Measurements from ENCODE around the gene IMMT. TPM values are rescaled to one million over a fixed set of nuclear protein-coding genes. Genes with fewer than 3 reads are reported as not detected.

Gene IMMT
- total RNA-seq, 1 experiment from 2014 or later, result 97.7 TPM

GRCh38 chr2:86211796-86212188 is 16.5 kb upstream of the IMMT start:
- H4K20me1 ChIP-seq (ENCODE audit: low read length), result no peaks in the 10 kb centered on the region
- intact Hi-C loops (cut with micrococcal nuclease), result no loop called here
- no peaks in the 10 kb centered on the region for H3K9me3 ChIP-seq (ENCODE audit: low read length)
- ATAC-seq (no peak), DNase-seq (no peak)
- TF ChIP-seq EZH2 (IDR thresholded peaks at IDR 0.05; ENCODE audit: low read length, unreplicated experiment) (no peak), CTCF (conservative IDR thresholded peaks at IDR 0.05; ENCODE audit: low read depth, low read length) (no peak), EZH2phosphoT487 (IDR thresholded peaks at IDR 0.05; ENCODE audit: borderline replicate concordance, low read length) (no peak)
- H3K4me3 ChIP-seq (ENCODE audit: low read length), result no peak overlapping the region
- H3K9me2 ChIP-seq (replicated peaks; ENCODE audit: low read length), result no peaks in the 10 kb centered on the region
- no peaks in the 10 kb centered on the region for H3K79me2 ChIP-seq (ENCODE audit: low read length)
- no peaks in the 10 kb centered on the region for H3K4me1 ChIP-seq (ENCODE audit: insufficient read depth, low read length)
- no peak overlapping the region for H3K27ac ChIP-seq (ENCODE audit: low read length)
- BruUV-seq (replicated peaks), result no TSS peak
- no peak overlapping the region for H3K4me2 ChIP-seq (ENCODE audit: low read length)
- H3K27me3 ChIP-seq (ENCODE audit: low read length), result no peaks in the 10 kb centered on the region
- no peaks in the 10 kb centered on the region for H3F3A ChIP-seq (ENCODE audit: low read length, unreplicated experiment)
- H2AFZ ChIP-seq (ENCODE audit: low read length), result no peak overlapping the region
- no peak overlapping the region for H3K9ac ChIP-seq (ENCODE audit: low read length)
- peaks cover 55% of the 10 kb centered on the region for H3K36me3 ChIP-seq (ENCODE audit: low read depth, low read length)
- POLR2A ChIA-PET (ENCODE audit: unreplicated experiment), result no interaction called here
- CTCF ChIA-PET, result no interaction called here

GRCh38 chr2:86211033-86211795 is 16.0 kb upstream of the IMMT start:
- ChIA-PET CTCF (no interaction called here), POLR2A (ENCODE audit: unreplicated experiment) (no interaction called here)
- Histone ChIP-seq H3K9ac (ENCODE audit: low read length) (no peak overlapping the region), H3K27me3 (ENCODE audit: low read length) (no peaks in the 10 kb centered on the region), H3K4me1 (ENCODE audit: insufficient read depth, low read length) (no peaks in the 10 kb centered on the region), H3K79me2 (ENCODE audit: low read length) (no peaks in the 10 kb centered on the region), H3K36me3 (ENCODE audit: low read depth, low read length) (peaks cover 60% of the 10 kb centered on the region), H3K27ac (ENCODE audit: low read length) (no peak overlapping the region), H2AFZ (ENCODE audit: low read length) (no peak overlapping the region), H3K9me2 (replicated peaks; ENCODE audit: low read length) (no peaks in the 10 kb centered on the region), H3K4me2 (ENCODE audit: low read length) (no peak overlapping the region), H3K9me3 (ENCODE audit: low read length) (no peaks in the 10 kb centered on the region), H4K20me1 (ENCODE audit: low read length) (no peaks in the 10 kb centered on the region), H3F3A (ENCODE audit: low read length, unreplicated experiment) (no peaks in the 10 kb centered on the region), H3K4me3 (ENCODE audit: low read length) (no peak overlapping the region)
- no TSS peak for BruUV-seq (replicated peaks)
- no peak for TF ChIP-seq EZH2 (IDR thresholded peaks at IDR 0.05; ENCODE audit: low read length, unreplicated experiment)
- TF ChIP-seq CTCF (conservative IDR thresholded peaks at IDR 0.05; ENCODE audit: low read depth, low read length), result no peak
- no peak for TF ChIP-seq EZH2phosphoT487 (IDR thresholded peaks at IDR 0.05; ENCODE audit: borderline replicate concordance, low read length)
- intact Hi-C loops (cut with micrococcal nuclease), result no loop called here
- no peak for DNase-seq
- no peak for ATAC-seq

GRCh38 chr2:86204458-86204857 is 9.2 kb upstream of the IMMT start:
- no peak overlapping the region for H2AFZ ChIP-seq (ENCODE audit: low read length)
- no peak overlapping the region for H3K4me3 ChIP-seq (ENCODE audit: low read length)
- DNase-seq (no peak), ATAC-seq (no peak)
- 0 out of 2 replicates have a peak, but pooled peaks cover 6% of the 10 kb centered on the region for H4K20me1 ChIP-seq (ENCODE audit: low read length)
- H3K4me1 ChIP-seq (ENCODE audit: insufficient read depth, low read length), result peaks cover 13% of the 10 kb centered on the region
- no peaks in the 10 kb centered on the region for H3F3A ChIP-seq (ENCODE audit: low read length, unreplicated experiment)
- ChIA-PET CTCF (no interaction called here), POLR2A (ENCODE audit: unreplicated experiment) (no interaction called here)
- H3K9ac ChIP-seq (ENCODE audit: low read length), result no peak overlapping the region
- peaks cover 22% of the 10 kb centered on the region for H3K36me3 ChIP-seq (ENCODE audit: low read depth, low read length)
- no peaks in the 10 kb centered on the region for H3K27me3 ChIP-seq (ENCODE audit: low read length)
- peaks cover 55% of the 10 kb centered on the region for H3K79me2 ChIP-seq (ENCODE audit: low read length)
- H3K4me2 ChIP-seq (ENCODE audit: low read length), result no peak overlapping the region
- TF ChIP-seq EZH2 (IDR thresholded peaks at IDR 0.05; ENCODE audit: low read length, unreplicated experiment) (no peak), CTCF (conservative IDR thresholded peaks at IDR 0.05; ENCODE audit: low read depth, low read length) (no peak), EZH2phosphoT487 (IDR thresholded peaks at IDR 0.05; ENCODE audit: borderline replicate concordance, low read length) (no peak)
- intact Hi-C loops (cut with micrococcal nuclease), result no loop called here
- no TSS peak for BruUV-seq (replicated peaks)
- no peak overlapping the region for H3K27ac ChIP-seq (ENCODE audit: low read length)
- H3K9me2 ChIP-seq (replicated peaks; ENCODE audit: low read length), result no peaks in the 10 kb centered on the region
- no peaks in the 10 kb centered on the region for H3K9me3 ChIP-seq (ENCODE audit: low read length)

All from PC-3 (cell line).